Measurements from ENCODE around the gene TDP2.

GRCh38 chr6:24606200-24606930, 60.3 kb downstream of the TDP2 start:
- no peak for TF ChIP-seq CTCF (IDR thresholded peaks at IDR 0.05)
- TF ChIP-seq POLR2A (IDR thresholded peaks at IDR 0.05): no peak
- no peak for TF ChIP-seq EP300 (IDR thresholded peaks at IDR 0.05)
- TF ChIP-seq POLR2AphosphoS5 (IDR thresholded peaks at IDR 0.05): no peak
